HepG2 (cell line): ENCODE results near the gene NFATC4. TPM values are rescaled to one million over a fixed set of nuclear protein-coding genes. Genes with fewer than 3 reads are reported as not detected.
A peak's percentile ranks its signal among the peaks of the same experiment; 100 is the strongest.

Source experiments
- AFF4 ChIP-seq: sonication (generic); formaldehyde crosslinking; IDR thresholded peaks from 2 replicates; pipeline ENCODE4 v1.4.0; 2020; ENCODE audit warnings: missing genetic modification reagents
- FOXP1 ChIP-seq, 2 experiments: fragments of 450-650 bp in 1 of 2; IDR thresholded peaks; 2 replicates each; pipeline ENCODE4 v1.6.1; 2017 to 2018; ENCODE audit warnings: antibody characterized with exemption in 1 of 2
- PITX1 ChIP-seq: sonication (generic); formaldehyde crosslinking; IDR thresholded peaks from 2 replicates; pipeline ENCODE4 v1.5.1; 2020; ENCODE audit warnings: mild to moderate bottlenecking, missing genetic modification reagents
- REL ChIP-seq: sonication (generic); formaldehyde crosslinking; conservative IDR thresholded peaks from 2 replicates; pipeline ENCODE4 v1.8.0; 2022; ENCODE audit warnings: mild to moderate bottlenecking, missing genetic modification reagents, moderate library complexity
- SP140L ChIP-seq: sonication (generic); formaldehyde crosslinking; IDR thresholded peaks from 2 replicates; pipeline ENCODE4 v1.4.0; 2020; ENCODE audit warnings: missing genetic modification reagents, borderline replicate concordance
- THRA ChIP-seq: sonication (generic); formaldehyde crosslinking; IDR thresholded peaks from 2 replicates; pipeline ENCODE4 v1.4.0; 2020; ENCODE audit warnings: missing genetic modification reagents, borderline replicate concordance
- ZKSCAN8 ChIP-seq: IDR thresholded peaks from 2 replicates; pipeline ENCODE4 v1.6.1; 2016; ENCODE audit warnings: borderline replicate concordance, missing genetic modification reagents, missing compliant biosample characterization
- ZNF121 ChIP-seq: sonication (generic); formaldehyde crosslinking; IDR thresholded peaks from 2 replicates; pipeline ENCODE4 v1.5.0; 2020; ENCODE audit warnings: mild to moderate bottlenecking, missing genetic modification reagents
- ZNF225 ChIP-seq: sonication (generic); formaldehyde crosslinking; IDR thresholded peaks from 2 replicates; pipeline ENCODE4 v1.4.0; 2020; ENCODE audit warnings: mild to moderate bottlenecking, missing genetic modification reagents
- ZNF44 ChIP-seq: sonication (generic); formaldehyde crosslinking; IDR thresholded peaks from 2 replicates; pipeline ENCODE4 v1.5.1; 2020; ENCODE audit warnings: mild to moderate bottlenecking, missing genetic modification reagents
- ZNF441 ChIP-seq: sonication (generic); formaldehyde crosslinking; IDR thresholded peaks from 2 replicates; pipeline ENCODE4 v1.7.0; 2021; ENCODE audit warnings: missing genetic modification reagents, borderline replicate concordance
- ZNF644 ChIP-seq: IDR thresholded peaks from 2 replicates; pipeline ENCODE4 v1.6.1; 2016; ENCODE audit warnings: low read depth
- polyA plus RNA-seq, 8 experiments: library from polyadenylated mRNA; depleted of rRNA in 3 of 8; stranded (reverse) in 7 of 8; unstranded in 1 of 8; fragments of >200 nt; fragmentation: Illumina TruSeq in 4 of 8; extraction: Trizol in 4 of 8; gene quantifications; 2 replicates each; pipeline versions ENCODE4 v1.2.1 to v1.2.3, GENCODE V29; 2011 to 2016; ENCODE audit warnings: low read depth in 4 of 8, missing spikeins in 1 of 8, mixed read lengths in 1 of 8; ENCODE audit not compliant: insufficient read depth in 1 of 8
- total RNA-seq, 5 experiments: library from RNA; depleted of rRNA; stranded (reverse); fragments of >200 nt; fragmentation: Illumina TruSeq; extraction: Trizol; gene quantifications; 2 replicates each; pipeline ENCODE4 v1.2.3, GENCODE V29; 2016; ENCODE audit warnings: low read depth in 1 of 5
- TF ChIP-seq, protein P1 (sequence below): sonication (generic); formaldehyde crosslinking; IDR thresholded peaks from 2 replicates; pipeline ENCODE4 v1.8.0; 2022; ENCODE audit warnings: mild to moderate bottlenecking, missing genetic modification reagents
- TF ChIP-seq, protein P2 (sequence below): sonication (generic); formaldehyde crosslinking; IDR thresholded peaks from 2 replicates; pipeline ENCODE4 v1.4.0; 2020; ENCODE audit warnings: missing genetic modification reagents; ENCODE audit errors: not compliant biosample characterization
- TF ChIP-seq, protein P3 (sequence below): sonication (generic); formaldehyde crosslinking; IDR thresholded peaks from 2 replicates; pipeline ENCODE4 v1.8.0; 2022; ENCODE audit warnings: mild to moderate bottlenecking, missing genetic modification reagents, moderate library complexity
- TF ChIP-seq, protein P4 (sequence below): sonication (generic); formaldehyde crosslinking; IDR thresholded peaks from 2 replicates; pipeline ENCODE4 v1.4.0; 2020; ENCODE audit warnings: missing genetic modification reagents

NFATC4 gene
- total and polyA plus RNA-seq, 2 of the 13 experiments (the other 11 are each of a cell fraction or from before 2014, with no cell fraction given) = 0.04 to 0.15 TPM

GRCh38 chr14:24427537-24428508 lies 59.8 kb downstream of the NFATC4 start (continued):
- TF ChIP-seq, protein P1, sequence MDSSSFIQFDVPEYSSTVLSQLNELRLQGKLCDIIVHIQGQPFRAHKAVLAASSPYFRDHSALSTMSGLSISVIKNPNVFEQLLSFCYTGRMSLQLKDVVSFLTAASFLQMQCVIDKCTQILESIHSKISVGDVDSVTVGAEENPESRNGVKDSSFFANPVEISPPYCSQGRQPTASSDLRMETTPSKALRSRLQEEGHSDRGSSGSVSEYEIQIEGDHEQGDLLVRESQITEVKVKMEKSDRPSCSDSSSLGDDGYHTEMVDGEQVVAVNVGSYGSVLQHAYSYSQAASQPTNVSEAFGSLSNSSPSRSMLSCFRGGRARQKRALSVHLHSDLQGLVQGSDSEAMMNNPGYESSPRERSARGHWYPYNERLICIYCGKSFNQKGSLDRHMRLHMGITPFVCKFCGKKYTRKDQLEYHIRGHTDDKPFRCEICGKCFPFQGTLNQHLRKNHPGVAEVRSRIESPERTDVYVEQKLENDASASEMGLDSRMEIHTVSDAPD (CRISPR knock-in tag) = no peak; the same call in 1 of the 2 replicates
- TF ChIP-seq, protein P2, sequence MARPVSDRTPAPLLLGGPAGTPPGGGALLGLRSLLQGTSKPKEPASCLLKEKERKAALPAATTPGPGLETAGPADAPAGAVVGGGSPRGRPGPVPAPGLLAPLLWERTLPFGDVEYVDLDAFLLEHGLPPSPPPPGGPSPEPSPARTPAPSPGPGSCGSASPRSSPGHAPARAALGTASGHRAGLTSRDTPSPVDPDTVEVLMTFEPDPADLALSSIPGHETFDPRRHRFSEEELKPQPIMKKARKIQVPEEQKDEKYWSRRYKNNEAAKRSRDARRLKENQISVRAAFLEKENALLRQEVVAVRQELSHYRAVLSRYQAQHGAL = no peak
- TF ChIP-seq ZNF225 (CRISPR knock-in tag) = peak; percentile 94
- TF ChIP-seq, protein P3, sequence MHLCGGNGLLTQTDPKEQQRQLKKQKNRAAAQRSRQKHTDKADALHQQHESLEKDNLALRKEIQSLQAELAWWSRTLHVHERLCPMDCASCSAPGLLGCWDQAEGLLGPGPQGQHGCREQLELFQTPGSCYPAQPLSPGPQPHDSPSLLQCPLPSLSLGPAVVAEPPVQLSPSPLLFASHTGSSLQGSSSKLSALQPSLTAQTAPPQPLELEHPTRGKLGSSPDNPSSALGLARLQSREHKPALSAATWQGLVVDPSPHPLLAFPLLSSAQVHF (CRISPR knock-in tag) = no peak
- no peak for TF ChIP-seq FOXP1 (IDR thresholded peaks at IDR 0.05)
- TF ChIP-seq FOXP1 (CRISPR knock-in tag; IDR thresholded peaks at IDR 0.05) = no peak
- TF ChIP-seq ZNF44 (CRISPR knock-in tag) = peak; percentile 71; the same call in 1 of the 2 replicates
- peak; percentile 94 for TF ChIP-seq THRA
- TF ChIP-seq ZNF441 (CRISPR knock-in tag) = no peak
- no peak for TF ChIP-seq ZNF121 (CRISPR knock-in tag)
- TF ChIP-seq, protein P4, sequence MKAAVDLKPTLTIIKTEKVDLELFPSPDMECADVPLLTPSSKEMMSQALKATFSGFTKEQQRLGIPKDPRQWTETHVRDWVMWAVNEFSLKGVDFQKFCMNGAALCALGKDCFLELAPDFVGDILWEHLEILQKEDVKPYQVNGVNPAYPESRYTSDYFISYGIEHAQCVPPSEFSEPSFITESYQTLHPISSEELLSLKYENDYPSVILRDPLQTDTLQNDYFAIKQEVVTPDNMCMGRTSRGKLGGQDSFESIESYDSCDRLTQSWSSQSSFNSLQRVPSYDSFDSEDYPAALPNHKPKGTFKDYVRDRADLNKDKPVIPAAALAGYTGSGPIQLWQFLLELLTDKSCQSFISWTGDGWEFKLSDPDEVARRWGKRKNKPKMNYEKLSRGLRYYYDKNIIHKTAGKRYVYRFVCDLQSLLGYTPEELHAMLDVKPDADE = no peak
- TF ChIP-seq ZNF644 (CRISPR knock-in tag) = no peak; the same call in 1 of the 2 replicates
- no peak for TF ChIP-seq AFF4 (CRISPR knock-in tag)
- TF ChIP-seq SP140L (CRISPR knock-in tag) = no peak
- TF ChIP-seq ZKSCAN8 = no peak
- TF ChIP-seq PITX1 (CRISPR knock-in tag) = peak; percentile 76; the same call in 1 of the 2 replicates
- no peak for TF ChIP-seq REL
